ENCODE measurements around the gene C1QTNF8.

C1QTNF8 gene

GRCh38 chr16:1052721-1053120 is 43.3 kb downstream of the C1QTNF8 start:
- no peak for TF ChIP-seq ZFX (IDR thresholded peaks at IDR 0.05)
- H3K27ac ChIP-seq = no peak overlapping the region

GRCh38 chr16:1051446-1051845 is 44.6 kb downstream of the C1QTNF8 start:
- TF ChIP-seq ZFX (IDR thresholded peaks at IDR 0.05) = no peak
- TF ChIP-seq CTCF (conservative IDR thresholded peaks at IDR 0.05) = no peak
- no peak overlapping the region for H3K27ac ChIP-seq

- no peak overlapping the region for H3K27ac ChIP-seq
- TF ChIP-seq CTCF (conservative IDR thresholded peaks at IDR 0.05) (no peak), ZFX (IDR thresholded peaks at IDR 0.05) (no peak)
Measured at GRCh38 chr16:1050921-1051320, 45.1 kb downstream of the C1QTNF8 start.

GRCh38 chr16:1050516-1050915 is 45.5 kb downstream of the C1QTNF8 start:
- no peak for TF ChIP-seq CTCF (conservative IDR thresholded peaks at IDR 0.05)

GRCh38 chr16:1049976-1050247 is 46.1 kb downstream of the C1QTNF8 start:
- TF ChIP-seq CTCF (conservative IDR thresholded peaks at IDR 0.05) (no peak), ZFX (IDR thresholded peaks at IDR 0.05) (no peak)
- no peak overlapping the region for H3K27ac ChIP-seq

More at GRCh38 chr16:1050516-1050915, 45.5 kb downstream of the C1QTNF8 start:
- H3K27ac ChIP-seq = no peak overlapping the region

- TF ChIP-seq CTCF (conservative IDR thresholded peaks at IDR 0.05) = no peak
- TF ChIP-seq ZFX (IDR thresholded peaks at IDR 0.05) = no peak
- no peak overlapping the region for H3K27ac ChIP-seq
Measured at GRCh38 chr16:1049113-1049975, 46.7 kb downstream of the C1QTNF8 start.

- peak overlapping the region; percentile 27 for H3K27ac ChIP-seq
- TF ChIP-seq ZFX (IDR thresholded peaks at IDR 0.05) (no peak), CTCF (conservative IDR thresholded peaks at IDR 0.05) (no peak)
Measured at GRCh38 chr16:1048442-1049112, 47.5 kb downstream of the C1QTNF8 start.
